Measurements from ENCODE around the gene ACTR1B. TPM values are rescaled to one million over a fixed set of nuclear protein-coding genes. Genes with fewer than 3 reads are reported as not detected.

The ACTR1B gene
- total RNA-seq, 6 experiments from 2014 or later: 32.3 to 44.4 (median 35.1) TPM

DNA sequence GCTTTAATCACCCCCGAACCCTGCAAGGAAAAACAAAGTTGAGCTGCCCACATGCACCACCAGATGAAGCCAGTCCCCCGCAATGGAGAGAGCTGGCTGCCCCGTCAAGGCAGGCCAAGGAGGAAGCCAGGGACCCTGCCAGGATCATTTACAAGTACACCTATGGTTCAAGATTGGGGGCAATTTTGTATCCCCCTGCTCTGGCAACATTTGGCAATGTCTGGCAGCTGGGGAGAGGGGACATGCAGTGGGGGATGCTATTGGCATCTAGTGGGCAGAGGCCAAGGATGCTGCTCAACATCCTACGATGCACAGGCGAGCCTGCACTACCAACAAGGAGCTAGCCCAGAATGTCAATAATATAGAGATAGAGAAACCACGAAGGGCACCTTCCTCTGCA, 1.9 kb downstream of the ACTR1B start:
- intact Hi-C loops (cut with DNase I): no loop called here
- Histone ChIP-seq H3K27me3 (no peaks in the 10 kb centered on the region), H3K27ac (peak overlapping the region in 1 of 3 donors; percentile 77), H3K4me3 (no peak overlapping the region), H3K36me3 (peaks cover 0 to 15% (median under 1%) of the 10 kb centered on the region in 4 donors), H3K9me3 (no peaks in the 10 kb centered on the region), H3K4me1 (peaks cover 0 to 11% (median 5%) of the 10 kb centered on the region in 4 donors)
- TF ChIP-seq POLR2A (IDR thresholded peaks at IDR 0.05): no peak
- 78% methylated on average over 5 of the region's 6 CpGs for WGBS (ENCODE audit: insufficient coverage, low coverage, low lambda C conversion rate, missing lambda C conversion rate)
- DNase-seq: no peak
- no peak for ATAC-seq

DNA sequence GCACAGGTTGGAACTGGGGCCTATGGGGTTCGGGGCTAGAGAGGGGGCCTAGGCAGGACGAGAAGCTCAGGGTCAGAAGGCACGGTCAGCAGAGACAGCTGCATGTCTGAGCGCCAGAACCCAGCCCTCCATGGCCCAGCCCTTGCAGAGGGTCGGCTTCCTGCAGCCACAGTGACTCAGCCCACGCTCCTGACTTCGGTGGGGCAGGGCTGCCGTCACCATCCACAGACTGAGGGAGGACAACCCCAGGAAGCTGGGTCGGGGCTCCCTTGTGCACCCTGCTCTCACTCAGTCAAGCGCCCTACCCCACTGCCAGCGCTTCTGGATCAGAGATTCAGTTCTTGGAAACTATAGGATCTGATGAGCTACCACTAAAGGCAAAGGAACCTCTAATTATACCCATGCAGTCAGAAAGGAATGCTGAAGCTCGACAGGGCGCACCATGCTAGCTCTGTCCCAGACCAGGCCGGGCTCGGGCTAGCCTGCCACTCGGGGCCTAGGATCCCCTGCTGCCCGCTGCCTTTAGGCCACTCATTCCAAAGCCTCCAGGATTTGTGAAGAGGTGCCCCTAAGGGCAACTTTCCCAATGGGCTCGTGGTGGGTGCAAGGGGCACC, 3.0 kb downstream of the ACTR1B start:
- Histone ChIP-seq H3K27me3 (no peaks in the 10 kb centered on the region), H3K36me3 (peaks cover 0 to 15% (median under 1%) of the 10 kb centered on the region in 4 donors), H3K4me1 (peaks cover 0 to 11% (median 5%) of the 10 kb centered on the region in 4 donors), H3K4me3 (no peak overlapping the region), H3K27ac (no peak overlapping the region), H3K9me3 (no peaks in the 10 kb centered on the region)
- no peak for DNase-seq
- ATAC-seq: no peak
- TF ChIP-seq POLR2A (IDR thresholded peaks at IDR 0.05) (no peak), CTCF (IDR thresholded peaks at IDR 0.05) (no peak)
- 53% methylated on average over 4 of the region's 18 CpGs for WGBS (ENCODE audit: insufficient coverage, low coverage, low lambda C conversion rate, missing lambda C conversion rate)
- intact Hi-C loops (cut with DNase I): no loop called here

DNA sequence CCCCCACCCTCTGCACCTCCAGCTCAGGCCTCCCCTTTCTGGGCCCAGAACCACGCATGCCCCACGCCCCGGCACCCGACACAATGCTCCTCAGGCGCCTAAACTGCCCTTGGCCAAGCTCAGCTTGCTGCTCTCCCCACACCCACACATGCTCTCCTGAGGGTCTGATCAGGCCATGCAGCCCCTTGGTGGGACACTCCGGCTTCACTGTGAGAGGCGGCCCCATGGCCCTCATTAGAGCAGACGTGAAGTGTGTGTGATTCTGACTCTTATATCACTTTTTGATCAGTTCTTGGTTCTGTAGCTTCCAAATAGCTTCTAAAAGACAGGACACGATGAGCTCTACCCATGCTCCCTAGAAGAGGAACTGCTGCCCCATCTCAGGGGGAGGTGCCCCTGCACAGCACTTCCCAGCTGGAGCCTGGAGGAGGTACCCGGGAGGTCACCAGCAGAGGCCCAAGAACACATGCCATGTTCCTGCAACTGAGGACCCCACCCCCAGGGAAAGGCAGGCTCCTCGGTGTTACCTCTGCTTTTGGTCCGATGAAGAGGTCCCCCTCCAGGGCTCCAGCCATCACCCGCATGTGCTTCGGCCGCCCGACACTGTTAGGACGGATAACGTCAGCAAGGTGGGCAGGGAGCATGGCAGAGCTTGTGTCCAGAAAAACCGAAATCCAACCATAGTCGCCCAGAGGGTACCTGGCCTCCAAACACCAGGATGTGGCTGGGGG, 3.6 kb downstream of the ACTR1B start:
- no peaks in the 10 kb centered on the region for H3K9me3 ChIP-seq
- H3K27ac ChIP-seq: no peak overlapping the region
- TF ChIP-seq CTCF (IDR thresholded peaks at IDR 0.05) (no peak), POLR2A (IDR thresholded peaks at IDR 0.05) (no peak)
- H3K36me3 ChIP-seq: peaks cover 0 to 15% (median under 1%) of the 10 kb centered on the region in 4 donors
- intact Hi-C loops (cut with DNase I): no loop called here
- H3K4me1 ChIP-seq: peaks cover 0 to 11% (median 5%) of the 10 kb centered on the region in 4 donors
- no peak for ATAC-seq
- no peak overlapping the region for H3K4me3 ChIP-seq
- no peaks in the 10 kb centered on the region for H3K27me3 ChIP-seq
- DNase-seq: peak in 1 of 3 donors; percentile 23
- 95% methylated on average over 8 of the region's 20 CpGs for WGBS (ENCODE audit: insufficient coverage, low coverage, low lambda C conversion rate, missing lambda C conversion rate)

GRCh38 chr2:97659256-97660043, 4.4 kb downstream of the ACTR1B start:
- Histone ChIP-seq H3K9me3 (no peaks in the 10 kb centered on the region), H3K27ac (no peak overlapping the region), H3K27me3 (no peaks in the 10 kb centered on the region), H3K36me3 (peaks cover 0 to 15% (median under 1%) of the 10 kb centered on the region in 4 donors), H3K4me1 (peaks cover 0 to 11% (median 5%) of the 10 kb centered on the region in 4 donors), H3K4me3 (no peak overlapping the region)
- ATAC-seq (no peak), DNase-seq (no peak)
- WGBS (ENCODE audit: insufficient coverage, low coverage, low lambda C conversion rate, missing lambda C conversion rate): 94% methylated on average over 13 of the region's 29 CpGs
- TF ChIP-seq POLR2A (IDR thresholded peaks at IDR 0.05): no peak
- TF ChIP-seq CTCF (IDR thresholded peaks at IDR 0.05): no peak
- intact Hi-C loops (cut with DNase I): no loop called here

Measured in right lobe of liver (tissue), 6 donors.